Measurements from ENCODE around the gene LDLR. TPM values are rescaled to one million over a fixed set of nuclear protein-coding genes. Genes with fewer than 3 reads are reported as not detected.
"Not testable (repeated sequence)": the region's sequence is repeated elsewhere in the genome, so short reads cannot be mapped to it uniquely, and the experiment has no call there.

LDLR gene
- total RNA-seq, 1 experiment from 2014 or later, result 33.7 TPM

DNA sequence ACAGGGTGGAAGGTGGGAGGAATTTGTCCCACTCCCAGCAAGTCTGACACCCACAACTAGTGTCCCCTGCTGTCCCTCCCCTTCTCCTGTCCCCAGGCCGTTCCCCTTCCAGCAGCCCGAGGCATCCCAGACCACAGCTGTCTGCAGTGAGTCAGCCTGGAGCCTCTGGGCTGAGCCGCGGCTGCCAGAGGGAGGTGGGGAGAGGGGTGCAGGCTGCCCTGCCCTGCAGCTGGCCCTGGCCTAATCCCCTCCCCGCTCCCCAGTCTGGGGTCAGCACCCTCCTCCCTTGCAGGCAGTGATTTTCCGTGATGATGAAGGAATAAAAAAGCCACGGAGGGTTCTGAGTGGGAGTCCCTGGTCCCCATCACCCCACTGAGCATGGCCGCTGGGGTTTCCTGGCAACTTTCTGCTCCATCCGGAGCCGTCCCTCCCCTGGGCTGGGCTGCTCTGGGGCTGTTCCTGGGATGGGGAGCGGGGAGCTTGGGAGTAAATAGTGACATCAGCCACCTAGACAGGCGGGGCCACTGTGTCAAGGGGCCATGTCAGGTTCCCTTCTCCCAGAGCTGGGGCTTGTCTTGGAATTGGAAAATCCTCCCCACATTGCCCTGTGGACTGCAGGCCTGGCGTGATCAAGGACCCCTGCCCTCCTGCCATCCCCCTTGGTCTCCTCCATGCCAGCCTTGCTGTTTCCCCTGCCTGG, 49.5 kb downstream of the LDLR start:
- peak; percentile 44 for DNase-seq (ENCODE audit: extremely low read depth, low read depth)

DNA sequence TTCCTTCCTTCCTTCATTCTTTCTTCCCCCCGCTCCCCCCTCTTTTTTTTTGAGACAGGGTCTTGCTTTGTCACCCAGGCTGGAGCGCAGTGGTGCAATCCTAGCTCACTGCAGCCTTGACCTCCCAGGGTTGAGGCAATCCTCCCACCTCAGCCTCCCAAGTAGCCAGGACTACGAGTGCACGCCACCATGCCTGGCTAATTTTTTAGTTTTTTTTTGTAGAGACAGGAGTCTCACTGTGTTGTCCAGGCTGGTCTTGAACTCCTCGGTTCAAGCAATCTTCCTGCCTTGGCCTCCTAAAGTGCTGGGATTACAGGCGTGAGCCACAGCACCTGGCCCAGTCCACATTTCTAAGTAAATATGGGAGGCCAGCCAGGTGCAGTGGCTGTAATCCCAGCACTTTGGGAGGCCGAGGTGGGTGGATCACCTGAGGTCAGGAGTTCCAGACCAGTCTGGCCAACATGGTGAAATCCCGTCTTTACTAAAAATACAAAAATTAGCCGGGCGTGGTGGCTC, 50.8 kb downstream of the LDLR start:
- DNase-seq (ENCODE audit: extremely low read depth, low read depth), result not testable (repeated sequence)

GRCh38 chr19:11140896-11141295, 51.6 kb downstream of the LDLR start:
- no peak for DNase-seq (ENCODE audit: extremely low read depth, low read depth)

- no peak for DNase-seq (ENCODE audit: extremely low read depth, low read depth)
Measured at GRCh38 chr19:11141937-11142527, 52.8 kb downstream of the LDLR start.

DNA sequence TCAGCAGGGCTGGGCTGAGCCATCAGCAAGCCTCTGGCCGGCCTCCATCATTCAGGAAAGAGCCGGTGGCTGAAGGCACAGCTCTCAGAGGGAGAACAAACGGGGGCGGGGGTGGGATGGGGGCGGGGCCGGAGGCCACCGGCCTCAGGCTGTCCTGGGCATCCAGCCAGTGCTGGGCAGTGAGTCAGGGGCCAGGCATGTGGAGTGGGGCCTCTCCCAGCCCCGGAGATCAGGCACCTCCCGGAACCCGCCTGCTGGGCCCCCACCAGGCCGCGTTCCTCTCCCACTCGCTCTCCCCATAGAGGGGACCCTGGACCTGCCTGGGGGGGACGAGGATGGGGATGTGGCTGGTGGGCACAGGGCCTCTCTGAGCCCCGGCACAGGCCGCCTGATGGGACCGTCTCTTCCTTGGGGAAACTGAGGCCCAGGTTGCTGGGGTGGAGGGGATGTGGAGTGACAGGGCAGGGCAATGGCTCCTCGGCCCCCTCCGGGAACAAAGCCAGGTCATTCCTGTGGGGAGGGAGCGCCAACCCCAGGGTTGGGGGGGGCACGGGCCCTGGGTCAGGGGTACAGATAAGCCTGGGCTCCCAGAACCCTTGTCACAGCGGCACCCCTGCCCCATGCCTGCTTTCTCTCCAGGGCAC, 53.4 kb downstream of the LDLR start:
- peak; percentile 87 for DNase-seq (ENCODE audit: extremely low read depth, low read depth)

- no peak for DNase-seq (ENCODE audit: extremely low read depth, low read depth)
Measured at GRCh38 chr19:11145536-11145924, 56.3 kb downstream of the LDLR start.

GRCh38 chr19:11148001-11148400, 58.7 kb downstream of the LDLR start:
- DNase-seq (ENCODE audit: extremely low read depth, low read depth), result no peak

- DNase-seq (ENCODE audit: extremely low read depth, low read depth), result no peak
Measured at GRCh38 chr19:11151181-11151580, 61.9 kb downstream of the LDLR start.

DNA sequence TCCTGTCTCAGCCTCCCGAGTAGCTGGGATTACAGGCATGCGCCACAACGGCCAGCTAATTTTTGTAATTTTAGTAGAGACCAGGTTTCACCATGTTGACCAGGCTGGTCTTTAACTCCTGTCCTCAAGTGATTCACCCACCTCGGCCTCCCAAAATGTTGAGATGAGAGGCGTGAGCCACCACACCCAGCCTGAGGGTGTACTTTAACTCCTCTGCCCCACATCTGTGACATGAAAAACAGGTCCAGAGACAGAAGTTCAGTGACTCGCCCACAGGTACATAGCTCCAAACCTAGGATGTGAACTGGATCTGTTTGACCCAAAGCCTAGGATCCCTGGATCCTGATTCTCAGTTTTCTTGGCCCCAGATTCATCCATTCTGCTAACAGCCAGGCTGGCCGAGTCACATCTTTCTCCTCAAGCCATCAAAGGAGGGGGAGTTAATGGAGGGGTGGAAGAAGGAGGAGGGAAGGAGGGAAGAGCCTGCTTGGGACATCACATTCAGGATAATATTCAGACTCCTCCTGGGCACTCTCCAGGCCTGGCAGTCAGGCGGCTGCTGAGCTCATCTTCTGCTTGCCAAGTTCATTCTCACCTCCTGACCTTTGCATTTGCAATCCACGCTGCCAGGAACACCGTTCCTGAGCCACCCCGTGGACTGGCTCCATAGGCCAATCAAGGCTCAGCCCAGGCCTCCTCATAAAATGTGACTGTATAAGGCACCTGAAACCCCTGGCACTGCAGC, 63.2 kb downstream of the LDLR start:
- DNase-seq (ENCODE audit: extremely low read depth, low read depth), result no peak

DNA sequence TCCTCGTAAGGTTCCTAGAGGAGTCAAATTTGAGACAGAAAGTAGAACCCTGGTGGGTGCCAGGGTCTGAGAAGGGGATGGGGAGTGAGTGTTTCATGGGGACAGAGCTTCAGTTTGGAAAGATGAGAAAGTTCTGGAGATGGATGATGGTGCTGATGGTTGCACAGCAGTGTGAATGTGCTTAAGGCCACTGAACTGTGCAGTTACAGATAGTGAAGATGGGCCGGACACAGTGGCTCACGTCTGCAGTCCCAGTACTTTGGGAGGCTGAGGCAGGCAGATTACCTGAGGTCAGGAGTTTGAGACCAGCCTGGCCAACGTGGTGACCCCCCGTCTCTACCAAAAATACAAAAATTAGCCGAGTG, 65.4 kb downstream of the LDLR start:
- DNase-seq (ENCODE audit: extremely low read depth, low read depth), result no peak

- DNase-seq (ENCODE audit: extremely low read depth, low read depth), result peak; percentile 97
Measured at GRCh38 chr19:11155373-11156120, 66.3 kb downstream of the LDLR start, which contains the start of gene SPC24. Gene SPC24 (minus strand): TSS chr19:11155782. CDS start chr19:11155776, 6 bp downstream.

- no peak for DNase-seq (ENCODE audit: extremely low read depth, low read depth)
Measured at GRCh38 chr19:11159598-11160439, 70.6 kb downstream of the LDLR start.

DNA sequence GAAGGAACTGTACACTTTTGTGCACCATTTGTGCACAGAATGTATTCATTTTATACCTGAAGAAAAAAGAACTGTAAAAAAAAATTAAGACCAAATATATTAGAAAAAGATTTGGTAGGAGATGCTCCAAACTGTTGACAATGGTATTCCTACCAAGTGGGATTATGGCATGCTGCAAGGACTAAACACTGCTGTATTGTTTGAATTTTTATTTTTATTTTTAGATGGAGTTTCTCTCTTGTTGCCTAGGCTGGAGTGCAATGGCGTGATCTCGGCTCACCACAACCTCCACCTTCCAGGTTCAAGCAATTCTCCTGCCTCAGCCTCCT, 71.1 kb downstream of the LDLR start:
- not testable (repeated sequence) for DNase-seq (ENCODE audit: extremely low read depth, low read depth)

- no peak for DNase-seq (ENCODE audit: extremely low read depth, low read depth)
Measured at GRCh38 chr19:11164296-11164695, 75.0 kb downstream of the LDLR start.

GRCh38 chr19:11164879-11165406, 75.7 kb downstream of the LDLR start:
- no peak for DNase-seq (ENCODE audit: extremely low read depth, low read depth)

GRCh38 chr19:11165486-11166030, 76.3 kb downstream of the LDLR start:
- DNase-seq (ENCODE audit: extremely low read depth, low read depth), result no peak

GRCh38 chr19:11166281-11167142, 77.2 kb downstream of the LDLR start:
- no peak for DNase-seq (ENCODE audit: extremely low read depth, low read depth)

- no peak for DNase-seq (ENCODE audit: extremely low read depth, low read depth)
Measured at GRCh38 chr19:11168568-11168967, 79.3 kb downstream of the LDLR start.
